Caco-2 (cell line): ENCODE measurements around the gene CNIH2. TPM values are rescaled to one million over a fixed set of nuclear protein-coding genes. Genes with fewer than 3 reads are reported as not detected.

Experiments
- BruUV-seq: library from RNA; stranded (reverse); fragments of 400-500 nt; replicated peaks from 2 replicates; lab custom pipeline; 2021; lab: Mats Ljungman, UMichigan
- CTCF ChIA-PET: fragments of 300-600 bp; sonication (Branson Sonifier 250); formaldehyde crosslinking; loops from one replicate; lab custom pipeline; 2022; ENCODE audit warnings: antibody characterized with exemption; lab: Charles Lee
- POLR2A ChIA-PET: fragments of 300-600 bp; sonication (Branson Sonifier 250); formaldehyde crosslinking; loops from one replicate; lab custom pipeline; 2022; ENCODE audit warnings: antibody characterized with exemption; lab: Charles Lee
- DNase-seq, 2 experiments: peaks; one replicate each; pipeline versions ENCODE4 v3.0.0 to v3.0.0-alpha.2; 2020 to 2022
- H3K27me3 ChIP-seq: replicated peaks from 2 replicates; pipeline ENCODE4 v1.6.0; 2011; ENCODE audit warnings: low read length; ENCODE audit not compliant: control insufficient read depth, insufficient read depth
- H3K36me3 ChIP-seq: 2 replicates; pipeline ENCODE4 v1.5.1; 2011; ENCODE audit warnings: low read length; ENCODE audit not compliant: control insufficient read depth, insufficient read depth
- H3K4me1 ChIP-seq: fragments of 250-450 bp; sonication (Bioruptor Pico); 2 replicates; pipeline ENCODE4 v1.5.1; 2020; ENCODE audit warnings: mild to moderate bottlenecking
- H3K4me3 ChIP-seq: 2 replicates; pipeline ENCODE4 v1.5.1; 2011; ENCODE audit warnings: low read depth, mild to moderate bottlenecking, control low read depth, low read length
- H3K9me3 ChIP-seq: fragments of 250-450 bp; sonication (Bioruptor Pico); 2 replicates; pipeline ENCODE4 v1.5.1; 2020; ENCODE audit warnings: mild to moderate bottlenecking, moderate library complexity
- H3K27ac Mint-ChIP-seq: one replicate; pipeline ENCODE4 v1.8.0; 2022; ENCODE audit warnings: mixed read lengths; ENCODE audit not compliant: unreplicated experiment
- H3K27me3 Mint-ChIP-seq: one replicate; pipeline ENCODE4 v1.8.0; 2022; ENCODE audit warnings: mixed read lengths; ENCODE audit not compliant: insufficient read depth, unreplicated experiment
- H3K36me3 Mint-ChIP-seq: one replicate; pipeline ENCODE4 v1.8.0; 2022; ENCODE audit warnings: mild to moderate bottlenecking, mixed read lengths; ENCODE audit not compliant: insufficient read depth, unreplicated experiment
- H3K4me1 Mint-ChIP-seq: one replicate; pipeline ENCODE4 v1.8.0; 2022; ENCODE audit warnings: low read depth, mixed read lengths; ENCODE audit not compliant: unreplicated experiment
- H3K4me3 Mint-ChIP-seq: one replicate; pipeline ENCODE4 v1.8.0; 2022; ENCODE audit warnings: mild to moderate bottlenecking, moderate library complexity, mixed read lengths; ENCODE audit not compliant: unreplicated experiment
- H3K9me3 Mint-ChIP-seq: one replicate; pipeline ENCODE4 v1.8.0; 2022; ENCODE audit warnings: mixed read lengths; ENCODE audit not compliant: unreplicated experiment
- CTCF ChIP-seq, 2 experiments: fragments of 200-600 bp in 1 of 2; IDR thresholded peaks; 1 replicate in 1 of 2; 2 replicates in 1 of 2; pipeline versions ENCODE4 v1.5.1 to v1.8.0; 2011 to 2022; ENCODE audit warnings: antibody characterized with exemption in 1 of 2, control low read depth in 1 of 2, inconsistent platforms in 1 of 2, low read depth in 1 of 2, low read length in 1 of 2, mild to moderate bottlenecking in 1 of 2, moderate library complexity in 1 of 2; ENCODE audit not compliant: insufficient read depth in 1 of 2, severe bottlenecking in 1 of 2, unreplicated experiment in 1 of 2
- intact Hi-C: fragments of 100-400 bp; cut with micrococcal nuclease; formaldehyde crosslinking; loops from one replicate; pipeline ENCODE4 v1.10.0; 2022; ENCODE audit not compliant: unreplicated experiment
- total RNA-seq: library from RNA; stranded (reverse); gene quantifications from 2 replicates; pipeline ENCODE4 v1.2.3, GENCODE V29; 2022

CNIH2 gene
- total RNA-seq, 1 experiment from 2014 or later, result 6.1 TPM

- no peaks in the 10 kb centered on the region for H3K27me3 Mint-ChIP-seq
- H3K4me1 Mint-ChIP-seq, result peaks cover 17% of the 10 kb centered on the region
- Histone ChIP-seq H3K36me3 (no peaks in the 10 kb centered on the region), H3K4me1 (peaks cover 41% of the 10 kb centered on the region), H3K9me3 (no peaks in the 10 kb centered on the region), H3K4me3 (no peak overlapping the region), H3K27me3 (no peaks in the 10 kb centered on the region)
- H3K36me3 Mint-ChIP-seq, result peaks cover 10% of the 10 kb centered on the region
- no TSS peak for BruUV-seq
- TF ChIP-seq CTCF (IDR thresholded peaks at IDR 0.05; ENCODE audit: insufficient read depth in 1 of 2, low read depth in 1 of 2, low read length in 1 of 2, severe bottlenecking in 1 of 2, unreplicated experiment in 1 of 2), result no peak
- no peaks in the 10 kb centered on the region for H3K9me3 Mint-ChIP-seq
- no peak overlapping the region for H3K4me3 Mint-ChIP-seq
- POLR2A ChIA-PET, result interaction anchor here (1.2 kb wide), 1 partner anchor 17 kb away, joined by 3 read pairs; no protein-coding TSS in a partner anchor
- H3K27ac Mint-ChIP-seq, result no peak overlapping the region
- DNase-seq, result no peak
- intact Hi-C loops, result loop anchor here (2.0 kb wide), 1 partner anchor 40 kb away; the partner anchor contains the start of gene YIF1A
- CTCF ChIA-PET, result interaction anchor here (0.7 to 3.0 kb wide), 3 partner anchors 11 to 147 kb away, joined by 4 to 34 read pairs (median 5); no protein-coding TSS in a partner anchor
These were observed 51.2 kb downstream of the CNIH2 start for GRCh38 chr11:66329165-66329673.

- DNase-seq, result no peak
- no peaks in the 10 kb centered on the region for H3K9me3 Mint-ChIP-seq
- H3K27ac Mint-ChIP-seq, result no peak overlapping the region
- CTCF ChIA-PET, result interaction anchor here (0.6 to 2.0 kb wide), 2 partner anchors 14 to 19 kb away, joined by 3 to 8 read pairs; partner anchors contain the start of gene CD248
- H3K4me3 Mint-ChIP-seq, result no peak overlapping the region
- no peaks in the 10 kb centered on the region for H3K27me3 Mint-ChIP-seq
- peaks cover 17% of the 10 kb centered on the region for H3K4me1 Mint-ChIP-seq
- TF ChIP-seq CTCF (IDR thresholded peaks at IDR 0.05; ENCODE audit: insufficient read depth in 1 of 2, low read depth in 1 of 2, low read length in 1 of 2, severe bottlenecking in 1 of 2, unreplicated experiment in 1 of 2), result no peak
- H3K4me1 ChIP-seq, result peaks cover 28% of the 10 kb centered on the region
- intact Hi-C loops, result no loop called here
- no peaks in the 10 kb centered on the region for H3K36me3 ChIP-seq
- H3K27me3 ChIP-seq, result no peaks in the 10 kb centered on the region
- no TSS peak for BruUV-seq
- peaks cover 14% of the 10 kb centered on the region for H3K36me3 Mint-ChIP-seq
- POLR2A ChIA-PET, result no interaction called here
- no peak overlapping the region for H3K4me3 ChIP-seq
- H3K9me3 ChIP-seq, result no peaks in the 10 kb centered on the region
These were observed 53.0 kb downstream of the CNIH2 start for GRCh38 chr11:66330931-66331330.

- H3K9me3 Mint-ChIP-seq, result no peaks in the 10 kb centered on the region
- CTCF ChIA-PET, result interaction anchor here (1.1 to 2.0 kb wide), 2 partner anchors 19 to 43 kb away, joined by 3 to 8 read pairs; partner anchors contain the start of gene YIF1A
These were observed 53.8 kb downstream of the CNIH2 start for GRCh38 chr11:66331542-66332370.

More at GRCh38 chr11:66331542-66332370, 53.8 kb downstream of the CNIH2 start:
- Histone ChIP-seq H3K9me3 (no peaks in the 10 kb centered on the region), H3K27me3 (no peaks in the 10 kb centered on the region), H3K36me3 (no peaks in the 10 kb centered on the region), H3K4me3 (no peak overlapping the region), H3K4me1 (peaks cover 28% of the 10 kb centered on the region)
- POLR2A ChIA-PET, result no interaction called here
- no peak for TF ChIP-seq CTCF (IDR thresholded peaks at IDR 0.05; ENCODE audit: insufficient read depth in 1 of 2, low read depth in 1 of 2, low read length in 1 of 2, severe bottlenecking in 1 of 2, unreplicated experiment in 1 of 2)
- H3K27ac Mint-ChIP-seq, result no peak overlapping the region
- no peak for DNase-seq
- intact Hi-C loops, result no loop called here
- H3K27me3 Mint-ChIP-seq, result no peaks in the 10 kb centered on the region
- H3K4me3 Mint-ChIP-seq, result no peak overlapping the region
- H3K4me1 Mint-ChIP-seq, result peaks cover 24% of the 10 kb centered on the region
- no TSS peak for BruUV-seq
- H3K36me3 Mint-ChIP-seq, result peaks cover 21% of the 10 kb centered on the region
